Astrocyte of the cerebellum (primary cell): ENCODE measurements around the gene LCA5.

ENCODE experiments used
- DNase-seq: peaks from one replicate; pipeline ENCODE4 v3.0.0-alpha.2; 2011; ENCODE audit warnings: low read depth
- H3K4me3 ChIP-seq: 2 replicates; pipeline ENCODE4 v1.5.1; 2011; ENCODE audit warnings: mild to moderate bottlenecking, low read depth, low read length, moderate library complexity
- CTCF ChIP-seq: IDR thresholded peaks from 2 replicates; pipeline ENCODE4 v1.5.1; 2012; ENCODE audit warnings: low read length, low read depth, moderate library complexity, mild to moderate bottlenecking; ENCODE audit errors: missing control alignments
- in situ Hi-C: cut with HindIII; loops from 2 replicates; pipeline ENCODE4 v1.10.0; 2017; ENCODE audit warnings: low sequenced_read_pairs

Gene LCA5

GRCh38 chr6:79504372-79504771, 32.9 kb downstream of the LCA5 start:
- TF ChIP-seq CTCF = no peak
- in situ Hi-C loops = no loop called here
- no peak for DNase-seq
- no peak overlapping the region for H3K4me3 ChIP-seq

- TF ChIP-seq CTCF = no peak
- DNase-seq = no peak
- H3K4me3 ChIP-seq = no peak overlapping the region
- in situ Hi-C loops = no loop called here
Measured at GRCh38 chr6:79498842-79499241, 38.4 kb downstream of the LCA5 start.

- H3K4me3 ChIP-seq = no peak overlapping the region
- TF ChIP-seq CTCF = no peak
- in situ Hi-C loops = no loop called here
- no peak for DNase-seq
Measured at GRCh38 chr6:79495246-79495645, 42.0 kb downstream of the LCA5 start.

- TF ChIP-seq CTCF = no peak
Measured at GRCh38 chr6:79494841-79495240, 42.4 kb downstream of the LCA5 start.

GRCh38 chr6:79470728-79471127, 66.5 kb downstream of the LCA5 start:
- no peak for DNase-seq
- in situ Hi-C loops = no loop called here
- no peak for TF ChIP-seq CTCF
- H3K4me3 ChIP-seq = no peak overlapping the region

More at GRCh38 chr6:79494841-79495240, 42.4 kb downstream of the LCA5 start:
- DNase-seq = no peak
- in situ Hi-C loops = no loop called here
- H3K4me3 ChIP-seq = no peak overlapping the region

- DNase-seq = no peak
- no peak overlapping the region for H3K4me3 ChIP-seq
- in situ Hi-C loops = no loop called here
- TF ChIP-seq CTCF = no peak
Measured at GRCh38 chr6:79469376-79470246, 67.6 kb downstream of the LCA5 start.
